H9 (cell line): ENCODE results near the gene CD58. TPM values are rescaled to one million over a fixed set of nuclear protein-coding genes. Genes with fewer than 3 reads are reported as not detected.

ENCODE experiments used
- DNase-seq: peaks from one replicate; pipeline ENCODE4 v3.0.0-alpha.2; 2017
- H2AFZ ChIP-seq: one replicate; pipeline ENCODE4 v1.6.1; 2013; ENCODE audit warnings: mild to moderate bottlenecking, low read length, control low read depth, moderate library complexity
- H2AK5ac ChIP-seq: 2 replicates; pipeline ENCODE4 v1.6.1; 2013; ENCODE audit warnings: low read length, control low read depth, mixed read lengths; ENCODE audit not compliant: insufficient read length
- H2BK120ac ChIP-seq: one replicate; pipeline ENCODE4 v1.6.1; 2013; ENCODE audit warnings: low read depth, mild to moderate bottlenecking, low read length, control low read depth, inconsistent platforms; ENCODE audit not compliant: poor library complexity, severe bottlenecking
- H2BK12ac ChIP-seq: 2 replicates; pipeline ENCODE4 v1.6.1; 2013; ENCODE audit warnings: low read length, control low read depth, mixed read lengths, low read depth; ENCODE audit not compliant: insufficient read length
- H2BK15ac ChIP-seq: 2 replicates; pipeline ENCODE4 v1.6.1; 2013; ENCODE audit warnings: low read depth, low read length, control low read depth
- H2BK20ac ChIP-seq: one replicate; pipeline ENCODE4 v1.6.1; 2013; ENCODE audit warnings: low read depth, mild to moderate bottlenecking, low read length, control low read depth, inconsistent platforms; ENCODE audit not compliant: poor library complexity, severe bottlenecking
- H2BK5ac ChIP-seq: 2 replicates; pipeline ENCODE4 v1.6.1; 2013; ENCODE audit warnings: low read length, control low read depth, mixed read lengths; ENCODE audit not compliant: insufficient read length
- H3K14ac ChIP-seq: 2 replicates; pipeline ENCODE4 v1.6.1; 2013; ENCODE audit warnings: low read length, control low read depth; ENCODE audit not compliant: insufficient read depth
- H3K18ac ChIP-seq: 2 replicates; pipeline ENCODE4 v1.6.1; 2013; ENCODE audit warnings: low read depth, mild to moderate bottlenecking, mixed read lengths, low read length, control low read depth; ENCODE audit not compliant: insufficient read length
- H3K23ac ChIP-seq: 2 replicates; pipeline ENCODE4 v1.6.1; 2013; ENCODE audit warnings: low read length, control low read depth, mixed read lengths, low read depth; ENCODE audit not compliant: insufficient read length
- H3K23me2 ChIP-seq: 2 replicates; pipeline ENCODE4 v1.6.1; 2013; ENCODE audit warnings: low read depth, mild to moderate bottlenecking, mixed read lengths, low read length, control low read depth; ENCODE audit not compliant: insufficient read length, poor library complexity, severe bottlenecking
- H3K27ac ChIP-seq: 2 replicates; pipeline ENCODE4 v1.5.1; 2013; ENCODE audit warnings: low read length, control low read depth, mixed read lengths, low read depth; ENCODE audit not compliant: insufficient read length
- H3K27me3 ChIP-seq: 2 replicates; pipeline ENCODE4 v1.6.1; 2013; ENCODE audit warnings: low read length, control low read depth, inconsistent platforms; ENCODE audit not compliant: insufficient read depth
- H3K4ac ChIP-seq: 2 replicates; pipeline ENCODE4 v1.6.1; 2013; ENCODE audit warnings: low read depth, mild to moderate bottlenecking, control low read depth, inconsistent platforms, low read length, moderate library complexity
- H3K4me1 ChIP-seq: 2 replicates; pipeline ENCODE4 v1.6.1; 2013; ENCODE audit warnings: low read length, control low read depth, inconsistent platforms; ENCODE audit not compliant: insufficient read depth
- H3K4me2 ChIP-seq: 2 replicates; pipeline ENCODE4 v1.6.1; 2013; ENCODE audit warnings: low read length, control low read depth, mixed read lengths; ENCODE audit not compliant: insufficient read length, insufficient read depth
- H3K56ac ChIP-seq: 2 replicates; pipeline ENCODE4 v1.6.1; 2013; ENCODE audit warnings: low read depth, mild to moderate bottlenecking, mixed read lengths, low read length, control low read depth; ENCODE audit not compliant: insufficient read length
- H3K79me1 ChIP-seq: 2 replicates; pipeline ENCODE4 v1.6.1; 2013; ENCODE audit warnings: low read depth, mild to moderate bottlenecking, moderate library complexity, low read length, control low read depth, inconsistent platforms; ENCODE audit not compliant: insufficient read depth, poor library complexity, severe bottlenecking
- H3K79me2 ChIP-seq: 2 replicates; pipeline ENCODE4 v1.6.1; 2013; ENCODE audit warnings: low read length, control low read depth, inconsistent platforms; ENCODE audit not compliant: insufficient read depth
- H3K9ac ChIP-seq: 2 replicates; pipeline ENCODE4 v1.6.1; 2013; ENCODE audit warnings: low read length, control low read depth, mixed read lengths; ENCODE audit not compliant: insufficient read length; ENCODE audit errors: extremely low read depth
- H3K9me3 ChIP-seq: one replicate; pipeline ENCODE4 v1.6.1; 2013; ENCODE audit warnings: low read depth, low read length, inconsistent platforms; ENCODE audit not compliant: control insufficient read depth
- H3T11ph ChIP-seq: one replicate; pipeline ENCODE4 v1.6.1; 2013; ENCODE audit warnings: mild to moderate bottlenecking, low read length, control low read depth, inconsistent platforms
- H4K20me1 ChIP-seq: one replicate; pipeline ENCODE4 v1.6.1; 2013; ENCODE audit not compliant: control insufficient read depth, insufficient read length, insufficient read depth
- H4K5ac ChIP-seq: 2 replicates; pipeline ENCODE4 v1.6.1; 2013; ENCODE audit warnings: low read depth, mild to moderate bottlenecking, mixed read lengths, low read length, control low read depth; ENCODE audit not compliant: insufficient read length
- H4K8ac ChIP-seq: replicated peaks from 2 replicates; pipeline ENCODE4 v1.6.1; 2013; ENCODE audit warnings: low read length, control low read depth, mixed read lengths, low read depth; ENCODE audit not compliant: insufficient read length
- H4K91ac ChIP-seq: 2 replicates; pipeline ENCODE4 v1.6.1; 2013; ENCODE audit warnings: low read depth, mild to moderate bottlenecking, moderate library complexity, mixed read lengths, low read length, control low read depth; ENCODE audit not compliant: insufficient read length
- H3K27ac Mint-ChIP-seq, 3 experiments: 2 replicates in 2 of 3; 3 replicates in 1 of 3; pipeline ENCODE4 v1.8.0; 2020 to 2021; ENCODE audit warnings: mixed read lengths in 3 of 3, mild to moderate bottlenecking in 1 of 3, moderate library complexity in 1 of 3
- H3K27me3 Mint-ChIP-seq: 2 replicates; pipeline ENCODE4 v1.8.0; 2021; ENCODE audit warnings: low read depth, mild to moderate bottlenecking, moderate library complexity, mixed read lengths
- H3K36me3 Mint-ChIP-seq, 3 experiments: 2 replicates in 2 of 3; 3 replicates in 1 of 3; pipeline ENCODE4 v1.8.0; 2020 to 2021; ENCODE audit warnings: low read depth in 3 of 3, mixed read lengths in 3 of 3; ENCODE audit not compliant: insufficient read depth in 1 of 3
- H3K4me1 Mint-ChIP-seq, 2 experiments: 2 replicates each; pipeline ENCODE4 v1.8.0; 2020; ENCODE audit warnings: mixed read lengths in 2 of 2
- H3K4me3 Mint-ChIP-seq, 2 experiments: 2 replicates in 1 of 2; 3 replicates in 1 of 2; pipeline ENCODE4 v1.8.0; 2020 to 2021; ENCODE audit warnings: mild to moderate bottlenecking in 2 of 2, mixed read lengths in 2 of 2, moderate library complexity in 1 of 2
- H3K9me3 Mint-ChIP-seq, 2 experiments: 2 replicates in 1 of 2; 3 replicates in 1 of 2; pipeline ENCODE4 v1.8.0; 2020; ENCODE audit warnings: mild to moderate bottlenecking in 2 of 2, mixed read lengths in 2 of 2, moderate library complexity in 1 of 2
- CTCF ChIP-seq: fragments of 200-600 bp; sonication (generic); conservative IDR thresholded peaks from 3 replicates; pipeline ENCODE4 v1.8.0; 2021; ENCODE audit warnings: antibody characterized with exemption, mild to moderate bottlenecking
- total RNA-seq: library from RNA; stranded (reverse); gene quantifications from 2 replicates; pipeline ENCODE4 v1.2.1, GENCODE V29; 2021

CD58 gene
- total RNA-seq, 1 experiment from 2014 or later: 4.3 TPM

DNA sequence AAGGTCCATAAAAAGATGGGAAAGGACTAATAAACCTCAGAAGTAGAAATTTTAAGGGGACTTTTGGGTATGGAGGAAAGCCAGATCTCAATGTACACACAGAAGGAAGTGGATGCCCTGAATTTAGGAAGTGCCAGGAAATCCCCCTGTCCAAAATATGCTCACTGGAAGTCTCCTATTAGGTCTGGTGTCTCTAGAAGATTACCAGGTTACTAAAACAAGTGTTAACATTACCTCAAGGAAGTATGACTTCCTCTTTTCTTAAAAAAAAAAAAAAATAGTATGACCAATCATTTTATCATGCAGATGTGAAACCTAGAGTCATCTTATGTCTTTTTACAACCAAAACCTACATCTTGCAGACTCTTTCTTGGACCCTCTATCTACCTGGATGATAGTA is 30.7 kb downstream of the CD58 start:
- H3K79me2 ChIP-seq: no peaks in the 10 kb centered on the region
- no peak overlapping the region for H4K8ac ChIP-seq
- H3K9me3 ChIP-seq: no peaks in the 10 kb centered on the region
- H3K56ac ChIP-seq: no peak overlapping the region
- no peak overlapping the region for H3K4me3 Mint-ChIP-seq
- no peak overlapping the region for H2BK15ac ChIP-seq
- H3K4me1 Mint-ChIP-seq: no peaks in the 10 kb centered on the region
- no peaks in the 10 kb centered on the region for H4K20me1 ChIP-seq
- H2BK5ac ChIP-seq: no peak overlapping the region
- no peak overlapping the region for H4K91ac ChIP-seq
- no peak overlapping the region for H2BK12ac ChIP-seq
- H3K4me2 ChIP-seq: no peak overlapping the region
- no peak overlapping the region for H3K27ac ChIP-seq
- no peaks in the 10 kb centered on the region for H3K79me1 ChIP-seq
- H2AFZ ChIP-seq: no peak overlapping the region
- no peak overlapping the region for H3K23ac ChIP-seq
- no peak overlapping the region for H3T11ph ChIP-seq
- H3K14ac ChIP-seq: no peak overlapping the region
- H2AK5ac ChIP-seq: no peak overlapping the region
- H3K9ac ChIP-seq: no peak overlapping the region
- no peaks in the 10 kb centered on the region for H3K27me3 ChIP-seq
- no peaks in the 10 kb centered on the region for H3K23me2 ChIP-seq
- no peaks in the 10 kb centered on the region for H3K27me3 Mint-ChIP-seq
- H3K4me1 ChIP-seq: no peaks in the 10 kb centered on the region
- DNase-seq: no peak
- H3K9me3 Mint-ChIP-seq: no peaks in the 10 kb centered on the region; a peak in 1 of 5 replicates
- TF ChIP-seq CTCF: no peak
- H2BK20ac ChIP-seq: no peak overlapping the region
- H3K18ac ChIP-seq: no peak overlapping the region
- H3K27ac Mint-ChIP-seq: no peak overlapping the region
- peaks cover 6 to 17% (median 12%) of the 10 kb centered on the region in 3 experiments for H3K36me3 Mint-ChIP-seq
- H3K4ac ChIP-seq: no peak overlapping the region
- no peak overlapping the region for H4K5ac ChIP-seq
- H2BK120ac ChIP-seq: no peak overlapping the region
